Measurements from ENCODE around the gene SHISA6.
"Not testable (repeated sequence)": the region's sequence is repeated elsewhere in the genome, so short reads cannot be mapped to it uniquely, and the experiment has no call there.

SHISA6 gene

GRCh38 chr17:11304568-11304967 lies 63.6 kb downstream of the SHISA6 start:
- H3K27me3 ChIP-seq (ENCODE audit: control insufficient read depth, insufficient read depth, low read length), result no peaks in the 10 kb centered on the region
- no peak overlapping the region for H3K4me2 ChIP-seq (ENCODE audit: low read length)
- no peak overlapping the region for H3K4me3 ChIP-seq (ENCODE audit: low read length)
- H3K9ac ChIP-seq (ENCODE audit: low read depth, low read length), result no peak overlapping the region
- no peaks in the 10 kb centered on the region for H3K36me3 ChIP-seq (ENCODE audit: insufficient read depth, low read length)
- H3K4me1 ChIP-seq (ENCODE audit: control insufficient read depth, insufficient read depth, low read length), result no peaks in the 10 kb centered on the region
- H3K9me3 ChIP-seq (replicated peaks; ENCODE audit: low read length), result peaks cover 7% of the 10 kb centered on the region

- Histone ChIP-seq H3K27me3 (ENCODE audit: control insufficient read depth, insufficient read depth, low read length) (no peaks in the 10 kb centered on the region), H3K4me1 (ENCODE audit: control insufficient read depth, insufficient read depth, low read length) (no peaks in the 10 kb centered on the region), H3K36me3 (ENCODE audit: insufficient read depth, low read length) (no peaks in the 10 kb centered on the region), H3K9ac (ENCODE audit: low read depth, low read length) (no peak overlapping the region), H3K9me3 (replicated peaks; ENCODE audit: low read length) (peaks cover 7% of the 10 kb centered on the region), H3K4me3 (ENCODE audit: low read length) (no peak overlapping the region), H3K4me2 (ENCODE audit: low read length) (no peak overlapping the region)
Measured at GRCh38 chr17:11305524-11305923, 64.5 kb downstream of the SHISA6 start.

GRCh38 chr17:11308531-11308930 lies 67.5 kb downstream of the SHISA6 start:
- no peak overlapping the region for H3K4me3 ChIP-seq (ENCODE audit: low read length)
- no peaks in the 10 kb centered on the region for H3K27me3 ChIP-seq (ENCODE audit: control insufficient read depth, insufficient read depth, low read length)
- no peak overlapping the region for H3K4me2 ChIP-seq (ENCODE audit: low read length)
- H3K9ac ChIP-seq (ENCODE audit: low read depth, low read length), result no peak overlapping the region
- peaks cover 4% of the 10 kb centered on the region for H3K9me3 ChIP-seq (replicated peaks; ENCODE audit: low read length)
- H3K36me3 ChIP-seq (ENCODE audit: insufficient read depth, low read length), result no peaks in the 10 kb centered on the region
- no peaks in the 10 kb centered on the region for H3K4me1 ChIP-seq (ENCODE audit: control insufficient read depth, insufficient read depth, low read length)

GRCh38 chr17:11309033-11309432 lies 68.0 kb downstream of the SHISA6 start:
- H3K4me3 ChIP-seq (ENCODE audit: low read length), result no peak overlapping the region
- H3K9ac ChIP-seq (ENCODE audit: low read depth, low read length), result no peak overlapping the region
- H3K27me3 ChIP-seq (ENCODE audit: control insufficient read depth, insufficient read depth, low read length), result no peaks in the 10 kb centered on the region
- H3K9me3 ChIP-seq (replicated peaks; ENCODE audit: low read length), result peaks cover 4% of the 10 kb centered on the region
- H3K4me2 ChIP-seq (ENCODE audit: low read length), result no peak overlapping the region
- H3K4me1 ChIP-seq (ENCODE audit: control insufficient read depth, insufficient read depth, low read length), result no peaks in the 10 kb centered on the region
- H3K36me3 ChIP-seq (ENCODE audit: insufficient read depth, low read length), result no peaks in the 10 kb centered on the region

- no peaks in the 10 kb centered on the region for H3K4me1 ChIP-seq (ENCODE audit: control insufficient read depth, insufficient read depth, low read length)
- no peak overlapping the region for H3K4me2 ChIP-seq (ENCODE audit: low read length)
- no peak overlapping the region for H3K4me3 ChIP-seq (ENCODE audit: low read length)
- H3K9me3 ChIP-seq (replicated peaks; ENCODE audit: low read length), result peaks cover 4% of the 10 kb centered on the region
- H3K9ac ChIP-seq (ENCODE audit: low read depth, low read length), result no peak overlapping the region
- H3K27me3 ChIP-seq (ENCODE audit: control insufficient read depth, insufficient read depth, low read length), result no peaks in the 10 kb centered on the region
- no peaks in the 10 kb centered on the region for H3K36me3 ChIP-seq (ENCODE audit: insufficient read depth, low read length)
Measured at GRCh38 chr17:11309850-11310249, 68.8 kb downstream of the SHISA6 start.

- H3K27me3 ChIP-seq (ENCODE audit: control insufficient read depth, insufficient read depth, low read length); H3K9ac ChIP-seq (ENCODE audit: low read depth, low read length); H3K4me2 ChIP-seq (ENCODE audit: low read length); H3K4me1 ChIP-seq (ENCODE audit: control insufficient read depth, insufficient read depth, low read length); H3K36me3 ChIP-seq (ENCODE audit: insufficient read depth, low read length); H3K4me3 ChIP-seq (ENCODE audit: low read length); H3K9me3 ChIP-seq (replicated peaks; ENCODE audit: low read length): not testable (repeated sequence)
Measured at GRCh38 chr17:11316451-11316850, 75.4 kb downstream of the SHISA6 start.

GRCh38 chr17:11318207-11318606 lies 77.2 kb downstream of the SHISA6 start:
- H3K4me1 ChIP-seq (ENCODE audit: control insufficient read depth, insufficient read depth, low read length), result no peaks in the 10 kb centered on the region
- no peak overlapping the region for H3K4me3 ChIP-seq (ENCODE audit: low read length)
- no peaks in the 10 kb centered on the region for H3K36me3 ChIP-seq (ENCODE audit: insufficient read depth, low read length)
- H3K4me2 ChIP-seq (ENCODE audit: low read length), result no peak overlapping the region
- H3K9ac ChIP-seq (ENCODE audit: low read depth, low read length), result no peak overlapping the region
- no peaks in the 10 kb centered on the region for H3K9me3 ChIP-seq (replicated peaks; ENCODE audit: low read length)
- H3K27me3 ChIP-seq (ENCODE audit: control insufficient read depth, insufficient read depth, low read length), result no peaks in the 10 kb centered on the region

- Histone ChIP-seq H3K4me2 (ENCODE audit: low read length) (no peak overlapping the region), H3K9ac (ENCODE audit: low read depth, low read length) (no peak overlapping the region), H3K4me3 (ENCODE audit: low read length) (no peak overlapping the region), H3K27me3 (ENCODE audit: control insufficient read depth, insufficient read depth, low read length) (no peaks in the 10 kb centered on the region), H3K9me3 (replicated peaks; ENCODE audit: low read length) (peaks cover 7% of the 10 kb centered on the region), H3K36me3 (ENCODE audit: insufficient read depth, low read length) (no peaks in the 10 kb centered on the region), H3K4me1 (ENCODE audit: control insufficient read depth, insufficient read depth, low read length) (no peaks in the 10 kb centered on the region)
Measured at GRCh38 chr17:11319894-11320293, 78.9 kb downstream of the SHISA6 start.

GRCh38 chr17:11324021-11324420 lies 83.0 kb downstream of the SHISA6 start:
- Histone ChIP-seq H3K4me1 (ENCODE audit: control insufficient read depth, insufficient read depth, low read length) (no peaks in the 10 kb centered on the region), H3K9ac (ENCODE audit: low read depth, low read length) (no peak overlapping the region), H3K4me2 (ENCODE audit: low read length) (no peak overlapping the region), H3K27me3 (ENCODE audit: control insufficient read depth, insufficient read depth, low read length) (no peaks in the 10 kb centered on the region), H3K4me3 (ENCODE audit: low read length) (no peak overlapping the region), H3K9me3 (replicated peaks; ENCODE audit: low read length) (peaks cover 11% of the 10 kb centered on the region), H3K36me3 (ENCODE audit: insufficient read depth, low read length) (no peaks in the 10 kb centered on the region)

- no peak overlapping the region for H3K9ac ChIP-seq (ENCODE audit: low read depth, low read length)
Measured at GRCh38 chr17:11324846-11325420, 83.9 kb downstream of the SHISA6 start.

GRCh38 chr17:11326492-11326891 lies 85.5 kb downstream of the SHISA6 start:
- Histone ChIP-seq H3K4me3 (ENCODE audit: low read length) (no peak overlapping the region), H3K36me3 (ENCODE audit: insufficient read depth, low read length) (no peaks in the 10 kb centered on the region), H3K4me2 (ENCODE audit: low read length) (no peak overlapping the region), H3K27me3 (ENCODE audit: control insufficient read depth, insufficient read depth, low read length) (no peaks in the 10 kb centered on the region), H3K4me1 (ENCODE audit: control insufficient read depth, insufficient read depth, low read length) (no peaks in the 10 kb centered on the region), H3K9ac (ENCODE audit: low read depth, low read length) (no peak overlapping the region), H3K9me3 (replicated peaks; ENCODE audit: low read length) (peaks cover 11% of the 10 kb centered on the region)

More at GRCh38 chr17:11324846-11325420, 83.9 kb downstream of the SHISA6 start:
- Histone ChIP-seq H3K4me1 (ENCODE audit: control insufficient read depth, insufficient read depth, low read length) (no peaks in the 10 kb centered on the region), H3K9me3 (replicated peaks; ENCODE audit: low read length) (peaks cover 11% of the 10 kb centered on the region), H3K4me2 (ENCODE audit: low read length) (no peak overlapping the region), H3K4me3 (ENCODE audit: low read length) (no peak overlapping the region), H3K27me3 (ENCODE audit: control insufficient read depth, insufficient read depth, low read length) (no peaks in the 10 kb centered on the region), H3K36me3 (ENCODE audit: insufficient read depth, low read length) (no peaks in the 10 kb centered on the region)

GRCh38 chr17:11328770-11329169 lies 87.8 kb downstream of the SHISA6 start:
- no peak overlapping the region for H3K4me2 ChIP-seq (ENCODE audit: low read length)
- H3K36me3 ChIP-seq (ENCODE audit: insufficient read depth, low read length), result no peaks in the 10 kb centered on the region
- H3K9ac ChIP-seq (ENCODE audit: low read depth, low read length), result no peak overlapping the region
- H3K27me3 ChIP-seq (ENCODE audit: control insufficient read depth, insufficient read depth, low read length), result no peaks in the 10 kb centered on the region
- no peak overlapping the region for H3K4me3 ChIP-seq (ENCODE audit: low read length)
- peaks cover 14% of the 10 kb centered on the region for H3K9me3 ChIP-seq (replicated peaks; ENCODE audit: low read length)
- no peaks in the 10 kb centered on the region for H3K4me1 ChIP-seq (ENCODE audit: control insufficient read depth, insufficient read depth, low read length)

Measured in skeletal muscle satellite cell (primary cell).